NCI-H2029 treated with DMSO at 0.1 percent for 48 hours (cell line): ENCODE measurements around the gene IFITM1.
"Not testable (repeated sequence)": the region's sequence is repeated elsewhere in the genome, so short reads cannot be mapped to it uniquely, and the experiment has no call there.

ENCODE experiments used
- DNase-seq: peaks from one replicate; lab custom pipeline; 2025; lab: John Stamatoyannopoulos, UW

Gene IFITM1

GRCh38 chr11:282630-283360 lies 31.0 kb upstream of the IFITM1 start:
- no peak for DNase-seq

- DNase-seq, result no peak
These were observed 30.3 kb upstream of the IFITM1 start for GRCh38 chr11:283405-284104.

GRCh38 chr11:284105-285020 lies 29.5 kb upstream of the IFITM1 start:
- no peak for DNase-seq

- no peak for DNase-seq
These were observed 28.6 kb upstream of the IFITM1 start for GRCh38 chr11:285021-285893.

GRCh38 chr11:285894-286220 lies 28.0 kb upstream of the IFITM1 start:
- DNase-seq, result no peak

- DNase-seq, result not testable (repeated sequence)
These were observed 26.6 kb upstream of the IFITM1 start for GRCh38 chr11:286977-287820.

- no peak for DNase-seq
These were observed 25.9 kb upstream of the IFITM1 start for GRCh38 chr11:287821-288477.

GRCh38 chr11:288478-289397 lies 25.1 kb upstream of the IFITM1 start, which contains the start of gene PGGHG:
PGGHG (plus strand) TSS chr11:289126; CDS start chr11:289817, 691 bp downstream.
- DNase-seq, result no peak

- no peak for DNase-seq
These were observed 24.5 kb upstream of the IFITM1 start for GRCh38 chr11:289398-289711.

GRCh38 chr11:289712-290620 lies 23.9 kb upstream of the IFITM1 start:
- no peak for DNase-seq

GRCh38 chr11:290621-291231 lies 23.1 kb upstream of the IFITM1 start:
- DNase-seq, result no peak

GRCh38 chr11:291281-292210 lies 22.3 kb upstream of the IFITM1 start:
- DNase-seq, result no peak

GRCh38 chr11:292211-293121 lies 21.4 kb upstream of the IFITM1 start:
- no peak for DNase-seq

- no peak for DNase-seq
These were observed 20.5 kb upstream of the IFITM1 start for GRCh38 chr11:293271-293851.
